ENCODE data around the gene TEX48. TPM values are rescaled to one million over a fixed set of nuclear protein-coding genes. Genes with fewer than 3 reads are reported as not detected.

Gene TEX48
- total RNA-seq, 1 donor from 2014 or later = not detected

DNA sequence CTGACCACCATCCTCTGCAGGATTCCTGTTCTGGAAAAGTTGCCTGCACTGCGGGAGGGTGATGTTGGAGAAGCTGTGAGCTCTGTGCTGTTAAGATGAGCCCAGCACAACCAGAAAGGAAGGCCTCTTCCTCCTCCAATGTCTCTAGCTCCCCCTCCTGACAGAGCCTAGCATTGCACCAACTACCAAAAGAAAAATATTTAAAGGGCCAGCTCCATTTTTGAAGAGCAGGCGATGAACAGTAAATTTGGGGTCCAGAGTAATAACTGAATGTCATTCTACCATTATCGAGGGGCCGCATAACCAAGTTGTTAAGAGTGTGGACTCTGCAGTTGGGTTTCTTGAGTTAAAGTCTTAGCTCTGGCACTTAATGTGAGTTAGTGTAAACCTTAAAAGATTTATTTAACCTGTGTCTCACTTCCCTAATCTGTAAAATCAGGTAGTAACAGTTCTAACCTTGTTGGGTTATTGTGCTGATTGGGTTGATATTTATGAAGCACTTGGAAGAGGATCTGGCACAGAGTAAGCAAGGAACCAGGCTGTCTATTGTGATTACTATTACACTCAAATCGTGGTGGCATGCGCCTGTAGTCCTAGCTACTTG lies 28.3 kb downstream of the TEX48 start:
- Mint-ChIP-seq H3K27ac (ENCODE audit: unreplicated experiment) (no peak overlapping the region), H3K4me1 (ENCODE audit: low read depth) (peaks cover 4% of the 10 kb centered on the region), H3K36me3 (ENCODE audit: low read depth) (no peaks in the 10 kb centered on the region), H3K4me3 (ENCODE audit: unreplicated experiment) (no peak overlapping the region), H3K27me3 (ENCODE audit: low read depth) (no peaks in the 10 kb centered on the region), H3K9me3 (ENCODE audit: low read depth) (no peaks in the 10 kb centered on the region)
- TF ChIP-seq, protein P1, sequence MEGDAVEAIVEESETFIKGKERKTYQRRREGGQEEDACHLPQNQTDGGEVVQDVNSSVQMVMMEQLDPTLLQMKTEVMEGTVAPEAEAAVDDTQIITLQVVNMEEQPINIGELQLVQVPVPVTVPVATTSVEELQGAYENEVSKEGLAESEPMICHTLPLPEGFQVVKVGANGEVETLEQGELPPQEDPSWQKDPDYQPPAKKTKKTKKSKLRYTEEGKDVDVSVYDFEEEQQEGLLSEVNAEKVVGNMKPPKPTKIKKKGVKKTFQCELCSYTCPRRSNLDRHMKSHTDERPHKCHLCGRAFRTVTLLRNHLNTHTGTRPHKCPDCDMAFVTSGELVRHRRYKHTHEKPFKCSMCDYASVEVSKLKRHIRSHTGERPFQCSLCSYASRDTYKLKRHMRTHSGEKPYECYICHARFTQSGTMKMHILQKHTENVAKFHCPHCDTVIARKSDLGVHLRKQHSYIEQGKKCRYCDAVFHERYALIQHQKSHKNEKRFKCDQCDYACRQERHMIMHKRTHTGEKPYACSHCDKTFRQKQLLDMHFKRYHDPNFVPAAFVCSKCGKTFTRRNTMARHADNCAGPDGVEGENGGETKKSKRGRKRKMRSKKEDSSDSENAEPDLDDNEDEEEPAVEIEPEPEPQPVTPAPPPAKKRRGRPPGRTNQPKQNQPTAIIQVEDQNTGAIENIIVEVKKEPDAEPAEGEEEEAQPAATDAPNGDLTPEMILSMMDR (IDR thresholded peaks at IDR 0.05) = peak; percentile 95
- no peak for DNase-seq (ENCODE audit: low spot score)

DNA sequence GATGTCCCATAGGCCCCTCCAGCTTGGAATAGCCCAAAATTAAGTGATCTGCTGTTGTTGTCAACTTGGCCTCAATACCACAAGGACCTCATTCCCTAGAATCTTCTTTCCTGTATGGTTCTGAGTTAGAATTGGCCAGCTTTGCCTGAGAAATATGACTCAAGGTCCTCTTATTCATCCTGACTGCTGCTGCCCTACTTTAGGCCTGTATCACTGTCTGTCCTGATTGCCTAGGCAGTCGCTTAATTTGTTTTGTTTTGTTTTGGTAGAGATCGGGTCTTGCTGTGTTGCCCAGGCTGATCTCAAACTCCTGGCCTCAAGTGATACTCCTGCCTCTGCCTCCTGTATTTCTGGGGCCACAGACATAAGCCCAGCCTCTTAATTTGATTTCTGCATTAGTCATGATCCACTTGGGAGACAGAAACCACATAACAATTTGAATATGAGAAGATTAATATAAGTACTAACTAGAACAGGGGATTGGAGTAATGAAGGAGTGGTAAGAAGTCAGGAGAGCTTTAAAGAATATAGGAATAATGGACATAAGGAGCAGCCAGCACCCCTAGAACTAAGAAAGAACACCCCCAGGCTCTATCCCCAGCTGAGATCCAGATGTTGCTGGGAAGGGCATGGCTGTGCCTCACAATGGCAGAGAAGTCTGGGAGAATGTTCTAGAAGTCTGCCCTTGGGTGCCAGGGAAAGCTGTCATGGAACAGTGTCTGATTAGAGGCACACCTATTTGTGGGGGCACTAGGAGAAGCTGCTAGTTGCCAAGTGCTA lies 29.0 kb downstream of the TEX48 start:
- H3K4me1 Mint-ChIP-seq (ENCODE audit: low read depth) = peaks cover 4% of the 10 kb centered on the region
- H3K4me3 Mint-ChIP-seq (ENCODE audit: unreplicated experiment) = no peak overlapping the region
- no peaks in the 10 kb centered on the region for H3K9me3 Mint-ChIP-seq (ENCODE audit: low read depth)
- TF ChIP-seq, protein P1 (IDR thresholded peaks at IDR 0.05) = no peak
- H3K36me3 Mint-ChIP-seq (ENCODE audit: low read depth) = peaks cover 2% of the 10 kb centered on the region
- H3K27ac Mint-ChIP-seq (ENCODE audit: unreplicated experiment) = peak overlapping the region; percentile 63
- H3K27me3 Mint-ChIP-seq (ENCODE audit: low read depth) = no peaks in the 10 kb centered on the region
- DNase-seq (ENCODE audit: low spot score) = peak; percentile 26

DNA sequence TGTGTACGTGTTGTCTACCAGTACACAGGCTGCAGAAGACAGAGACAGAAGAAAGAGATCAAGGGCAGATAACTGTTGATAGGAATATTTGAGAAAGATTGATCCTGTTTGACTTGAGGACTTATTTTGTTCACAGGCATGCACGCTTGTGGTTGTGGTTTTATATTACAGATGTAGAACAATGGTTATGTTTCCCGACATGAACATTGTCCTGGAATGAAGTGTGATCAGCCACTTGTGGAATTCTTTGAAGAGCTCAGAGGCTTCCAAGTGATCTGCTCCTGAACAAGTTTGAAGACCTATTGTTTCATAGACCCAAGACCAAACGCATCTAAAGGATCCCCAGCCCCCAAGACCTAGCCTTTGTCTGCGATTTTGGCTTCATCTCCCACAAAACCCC lies 38.1 kb downstream of the TEX48 start:
- H3K27me3 Mint-ChIP-seq (ENCODE audit: low read depth) = no peaks in the 10 kb centered on the region
- H3K4me1 Mint-ChIP-seq (ENCODE audit: low read depth) = no peaks in the 10 kb centered on the region
- no peak overlapping the region for H3K4me3 Mint-ChIP-seq (ENCODE audit: unreplicated experiment)
- TF ChIP-seq, protein P1 (IDR thresholded peaks at IDR 0.05) = no peak
- H3K36me3 Mint-ChIP-seq (ENCODE audit: low read depth) = peaks cover 28% of the 10 kb centered on the region
- no peak for DNase-seq (ENCODE audit: low spot score)
- H3K27ac Mint-ChIP-seq (ENCODE audit: unreplicated experiment) = no peak overlapping the region
- H3K9me3 Mint-ChIP-seq (ENCODE audit: low read depth) = peaks cover 3% of the 10 kb centered on the region

DNA sequence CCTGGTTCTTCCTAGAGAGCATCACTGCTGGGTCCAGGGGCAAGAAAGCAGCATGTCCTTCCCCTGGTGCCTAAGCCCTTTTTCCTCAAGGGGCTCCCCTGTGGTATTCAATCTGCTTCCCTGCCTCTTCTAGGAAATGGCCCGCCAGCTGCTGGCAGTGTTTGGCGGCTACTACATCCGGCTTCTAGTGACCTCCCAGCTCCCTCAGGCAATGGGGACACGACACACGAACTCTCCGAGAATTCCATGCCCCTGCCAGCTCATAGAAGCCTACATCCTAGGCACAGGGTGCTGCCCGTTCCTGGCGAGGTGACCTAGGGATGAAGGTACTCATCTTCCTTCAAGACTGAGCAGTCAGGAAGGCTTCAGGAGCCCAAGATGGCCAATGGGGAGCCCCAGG lies 39.0 kb downstream of the TEX48 start:
- Mint-ChIP-seq H3K27me3 (ENCODE audit: low read depth) (no peaks in the 10 kb centered on the region), H3K4me1 (ENCODE audit: low read depth) (no peaks in the 10 kb centered on the region), H3K4me3 (ENCODE audit: unreplicated experiment) (no peak overlapping the region), H3K9me3 (ENCODE audit: low read depth) (peaks cover 3% of the 10 kb centered on the region), H3K27ac (ENCODE audit: unreplicated experiment) (no peak overlapping the region), H3K36me3 (ENCODE audit: low read depth) (peaks cover 28% of the 10 kb centered on the region)
- DNase-seq (ENCODE audit: low spot score) = no peak
- TF ChIP-seq, protein P1 (IDR thresholded peaks at IDR 0.05) = no peak

DNA sequence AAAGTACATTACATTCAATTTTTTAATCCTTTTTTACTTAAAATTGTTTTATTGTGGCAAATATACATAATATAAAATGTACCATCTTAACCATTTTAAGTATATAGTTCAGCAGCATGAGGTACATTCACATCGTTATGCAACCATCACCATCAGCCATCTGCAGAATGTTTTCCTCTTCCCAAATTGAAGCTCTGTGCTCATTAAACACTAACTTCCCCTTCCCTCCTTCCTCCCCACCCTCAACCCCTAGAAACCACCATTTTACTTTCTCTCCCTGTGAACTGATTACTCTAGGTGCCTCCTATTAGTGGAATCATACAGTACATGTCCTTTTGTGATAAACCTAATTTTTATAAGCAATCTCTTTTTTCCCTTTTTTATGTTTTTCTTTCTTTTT lies 40.0 kb downstream of the TEX48 start:
- no peaks in the 10 kb centered on the region for H3K4me1 Mint-ChIP-seq (ENCODE audit: low read depth)
- no peaks in the 10 kb centered on the region for H3K27me3 Mint-ChIP-seq (ENCODE audit: low read depth)
- TF ChIP-seq, protein P1 (IDR thresholded peaks at IDR 0.05) = no peak
- no peak for DNase-seq (ENCODE audit: low spot score)
- H3K36me3 Mint-ChIP-seq (ENCODE audit: low read depth) = peaks cover 31% of the 10 kb centered on the region
- no peaks in the 10 kb centered on the region for H3K9me3 Mint-ChIP-seq (ENCODE audit: low read depth)
- no peak overlapping the region for H3K27ac Mint-ChIP-seq (ENCODE audit: unreplicated experiment)
- no peak overlapping the region for H3K4me3 Mint-ChIP-seq (ENCODE audit: unreplicated experiment)

All from chondrocyte (in vitro differentiated cells).